SW480 (cell line): ENCODE results near the gene OR1L8.

Source experiments
- DNase-seq: peaks from one replicate; pipeline ENCODE4 v3.0.0-alpha.2; 2016; ENCODE audit warnings: low spot score

Gene OR1L8

DNA sequence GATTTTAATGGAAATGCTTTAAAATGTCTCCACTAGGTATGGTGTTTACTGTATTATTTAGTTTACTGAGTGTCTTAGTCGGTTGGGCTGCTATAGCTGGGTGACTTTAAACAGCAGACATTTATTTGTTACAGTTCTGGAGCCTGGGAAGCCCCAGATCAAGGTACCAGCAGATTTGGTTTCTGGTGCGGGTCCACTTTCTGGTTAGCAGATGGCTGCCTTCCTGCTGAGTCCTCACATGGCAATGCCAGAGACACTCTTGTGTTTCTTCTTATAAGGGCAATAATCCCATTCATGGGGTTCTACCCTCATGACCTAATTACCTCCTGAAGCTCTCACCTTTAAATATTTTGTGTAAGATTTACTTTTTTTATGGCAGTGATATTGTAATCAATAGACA is 65.0 kb downstream of the OR1L8 start:
- no peak for DNase-seq
